GF-D8 (cell line): ENCODE data around the gene TSPEAR.

Experiments
- DNase-seq: peaks from one replicate; lab custom pipeline; 2025; lab: John Stamatoyannopoulos, UW

TSPEAR gene

GRCh38 chr21:44527983-44528633, 183.3 kb downstream of the TSPEAR start:
- no peak for DNase-seq

- DNase-seq = no peak
These were observed 184.0 kb downstream of the TSPEAR start for GRCh38 chr21:44527156-44527982.

- DNase-seq = no peak
These were observed 185.0 kb downstream of the TSPEAR start for GRCh38 chr21:44526096-44526997.

- DNase-seq = no peak
These were observed 185.8 kb downstream of the TSPEAR start for GRCh38 chr21:44525391-44526095.

- no peak for DNase-seq
These were observed 186.7 kb downstream of the TSPEAR start for GRCh38 chr21:44524414-44525371.

GRCh38 chr21:44523567-44524413, 187.6 kb downstream of the TSPEAR start:
- DNase-seq = no peak

- no peak for DNase-seq
These were observed 188.6 kb downstream of the TSPEAR start for GRCh38 chr21:44522753-44523204.

GRCh38 chr21:44521928-44522752, 189.2 kb downstream of the TSPEAR start:
- DNase-seq = no peak

- no peak for DNase-seq
These were observed 190.0 kb downstream of the TSPEAR start for GRCh38 chr21:44521301-44521927.

- no peak for DNase-seq
These were observed 190.8 kb downstream of the TSPEAR start for GRCh38 chr21:44520326-44521300.

- DNase-seq = no peak
These were observed 191.7 kb downstream of the TSPEAR start for GRCh38 chr21:44519346-44520325.

- no peak for DNase-seq
These were observed 192.7 kb downstream of the TSPEAR start for GRCh38 chr21:44518686-44519085.

- no peak for DNase-seq
These were observed 194.0 kb downstream of the TSPEAR start for GRCh38 chr21:44517175-44517899.

GRCh38 chr21:44516828-44517174, 194.6 kb downstream of the TSPEAR start:
- DNase-seq = no peak

GRCh38 chr21:44516342-44516741, 195.0 kb downstream of the TSPEAR start:
- no peak for DNase-seq
